ENCODE data around the gene PTPRG. TPM values are rescaled to one million over a fixed set of nuclear protein-coding genes. Genes with fewer than 3 reads are reported as not detected.

PTPRG gene
- total RNA-seq, 1 experiment from 2014 or later = 11.7 TPM

DNA sequence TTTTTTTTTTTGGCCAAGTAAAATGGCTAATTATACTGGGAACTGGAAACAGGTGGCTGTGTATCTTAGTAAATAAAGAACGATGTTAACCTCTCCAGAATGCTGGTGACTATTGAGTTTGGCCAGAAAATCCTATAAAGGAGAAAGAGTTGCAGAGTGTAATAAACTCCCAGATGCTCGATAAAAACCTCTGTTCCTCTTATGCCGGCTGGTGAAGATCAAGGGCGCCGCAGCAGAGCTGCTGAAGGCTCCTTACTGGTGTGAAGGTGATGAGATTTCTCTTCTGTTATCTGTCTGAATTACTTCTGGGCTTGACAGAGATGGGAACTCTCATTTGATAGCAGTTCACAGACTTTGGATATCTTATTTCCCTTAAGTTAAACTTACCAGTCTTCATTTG, 104.6 kb downstream of the PTPRG start:
- intact Hi-C loops (cut with micrococcal nuclease; ENCODE audit: unreplicated experiment) = no loop called here

DNA sequence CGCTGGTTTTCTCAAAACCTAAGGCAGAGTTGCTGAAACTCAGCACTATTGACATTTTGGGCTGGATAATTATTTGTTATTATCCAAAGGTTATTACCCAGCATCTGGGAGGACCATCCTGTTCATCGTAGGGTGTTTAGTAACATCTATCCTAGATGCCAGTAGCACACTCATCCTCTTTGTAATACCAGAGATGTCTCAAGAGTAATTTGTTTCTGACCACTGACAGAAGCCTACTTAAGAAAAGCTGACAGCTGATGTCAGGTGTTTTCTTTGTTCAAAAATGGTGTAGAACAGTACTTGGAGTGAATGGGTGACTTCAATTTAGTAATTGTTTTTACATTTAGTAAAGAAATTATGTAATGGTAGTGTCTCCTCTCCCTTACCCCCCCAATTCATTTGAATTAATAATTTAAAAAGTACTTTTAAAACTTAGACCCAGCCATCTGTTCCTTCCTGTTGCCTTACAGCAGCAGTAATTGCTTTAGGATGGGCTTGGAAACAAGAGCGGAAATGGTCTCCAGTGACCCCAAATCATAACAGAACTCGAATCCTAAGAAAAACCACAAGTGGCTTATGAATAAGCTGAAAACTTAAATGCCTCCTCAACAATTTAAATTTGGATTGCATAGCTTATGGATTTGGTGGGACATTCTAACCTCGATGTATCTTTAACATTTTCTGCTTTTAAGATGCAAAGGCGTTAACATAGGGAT, 105.4 kb downstream of the PTPRG start:
- no peak for DNase-seq (ENCODE audit: low spot score)
- no peaks in the 10 kb centered on the region for H3K27me3 ChIP-seq (replicated peaks; ENCODE audit: insufficient read depth, low read depth, low read length, poor library complexity)
- H3K4me1 ChIP-seq (ENCODE audit: insufficient read depth, low read length, poor library complexity, severe bottlenecking) = peaks cover 39% of the 10 kb centered on the region
- intact Hi-C loops (cut with micrococcal nuclease; ENCODE audit: unreplicated experiment) = no loop called here
- no TSS peak for BruUV-seq (replicated peaks)
- CTCF ChIA-PET = no interaction called here
- no peaks in the 10 kb centered on the region for H3K36me3 ChIP-seq (ENCODE audit: insufficient read depth, low read length, poor library complexity, severe bottlenecking)
- H3K27ac ChIP-seq (ENCODE audit: low read depth, low read length, poor library complexity, severe bottlenecking) = no peak overlapping the region
- TF ChIP-seq, protein P1, sequence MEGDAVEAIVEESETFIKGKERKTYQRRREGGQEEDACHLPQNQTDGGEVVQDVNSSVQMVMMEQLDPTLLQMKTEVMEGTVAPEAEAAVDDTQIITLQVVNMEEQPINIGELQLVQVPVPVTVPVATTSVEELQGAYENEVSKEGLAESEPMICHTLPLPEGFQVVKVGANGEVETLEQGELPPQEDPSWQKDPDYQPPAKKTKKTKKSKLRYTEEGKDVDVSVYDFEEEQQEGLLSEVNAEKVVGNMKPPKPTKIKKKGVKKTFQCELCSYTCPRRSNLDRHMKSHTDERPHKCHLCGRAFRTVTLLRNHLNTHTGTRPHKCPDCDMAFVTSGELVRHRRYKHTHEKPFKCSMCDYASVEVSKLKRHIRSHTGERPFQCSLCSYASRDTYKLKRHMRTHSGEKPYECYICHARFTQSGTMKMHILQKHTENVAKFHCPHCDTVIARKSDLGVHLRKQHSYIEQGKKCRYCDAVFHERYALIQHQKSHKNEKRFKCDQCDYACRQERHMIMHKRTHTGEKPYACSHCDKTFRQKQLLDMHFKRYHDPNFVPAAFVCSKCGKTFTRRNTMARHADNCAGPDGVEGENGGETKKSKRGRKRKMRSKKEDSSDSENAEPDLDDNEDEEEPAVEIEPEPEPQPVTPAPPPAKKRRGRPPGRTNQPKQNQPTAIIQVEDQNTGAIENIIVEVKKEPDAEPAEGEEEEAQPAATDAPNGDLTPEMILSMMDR (conservative IDR thresholded peaks at IDR 0.05; ENCODE audit: low read depth, low read length) = no peak
- no peak for TF ChIP-seq EZH2 (IDR thresholded peaks at IDR 0.05; ENCODE audit: borderline replicate concordance, low read depth, low read length, poor library complexity, severe bottlenecking)
- POLR2A ChIA-PET (ENCODE audit: low non-redundant PET) = no interaction called here
- H3K4me3 ChIP-seq (ENCODE audit: low read depth, low read length, poor library complexity, severe bottlenecking) = no peak overlapping the region
- no peaks in the 10 kb centered on the region for H3K9me3 ChIP-seq (ENCODE audit: low read depth, low read length, poor library complexity, severe bottlenecking)

More for the DNA sequence above, 104.6 kb downstream of the PTPRG start:
- DNase-seq (ENCODE audit: low spot score) = no peak
- Histone ChIP-seq H3K4me3 (ENCODE audit: low read depth, low read length, poor library complexity, severe bottlenecking) (no peak overlapping the region), H3K27ac (ENCODE audit: low read depth, low read length, poor library complexity, severe bottlenecking) (no peak overlapping the region), H3K4me1 (ENCODE audit: insufficient read depth, low read length, poor library complexity, severe bottlenecking) (peaks cover 39% of the 10 kb centered on the region), H3K27me3 (replicated peaks; ENCODE audit: insufficient read depth, low read depth, low read length, poor library complexity) (no peaks in the 10 kb centered on the region), H3K9me3 (ENCODE audit: low read depth, low read length, poor library complexity, severe bottlenecking) (no peaks in the 10 kb centered on the region), H3K36me3 (ENCODE audit: insufficient read depth, low read length, poor library complexity, severe bottlenecking) (no peaks in the 10 kb centered on the region)
- CTCF ChIA-PET = no interaction called here
- BruUV-seq (replicated peaks) = no TSS peak
- POLR2A ChIA-PET (ENCODE audit: low non-redundant PET) = no interaction called here
- no peak for TF ChIP-seq EZH2 (IDR thresholded peaks at IDR 0.05; ENCODE audit: borderline replicate concordance, low read depth, low read length, poor library complexity, severe bottlenecking)
- TF ChIP-seq, protein P1 (conservative IDR thresholded peaks at IDR 0.05; ENCODE audit: low read depth, low read length) = no peak

DNA sequence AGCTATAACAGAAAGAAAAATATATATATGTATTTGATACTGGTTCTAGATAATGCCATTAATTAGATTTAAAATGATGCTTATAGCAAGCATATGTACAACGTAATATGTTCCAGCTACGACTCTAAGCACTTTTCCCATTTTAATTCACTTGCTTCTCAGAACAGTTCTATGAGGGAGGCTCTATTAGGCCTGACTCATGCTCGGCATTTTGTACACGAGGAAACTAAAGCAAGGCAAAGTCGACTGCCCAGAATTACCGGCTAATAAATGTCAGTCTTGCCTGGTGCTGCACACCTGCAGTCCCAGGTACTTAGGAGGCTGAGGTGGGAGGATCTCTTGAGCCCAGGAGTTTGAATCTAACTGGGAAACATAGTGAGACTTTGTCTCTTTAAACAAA, 106.0 kb downstream of the PTPRG start:
- intact Hi-C loops (cut with micrococcal nuclease; ENCODE audit: unreplicated experiment) = no loop called here
- ChIA-PET POLR2A (ENCODE audit: low non-redundant PET) (no interaction called here), CTCF (no interaction called here)
- H3K36me3 ChIP-seq (ENCODE audit: insufficient read depth, low read length, poor library complexity, severe bottlenecking) = no peaks in the 10 kb centered on the region
- DNase-seq (ENCODE audit: low spot score) = no peak
- no peak overlapping the region for H3K27ac ChIP-seq (ENCODE audit: low read depth, low read length, poor library complexity, severe bottlenecking)
- peaks cover 39% of the 10 kb centered on the region for H3K4me1 ChIP-seq (ENCODE audit: insufficient read depth, low read length, poor library complexity, severe bottlenecking)
- no peaks in the 10 kb centered on the region for H3K27me3 ChIP-seq (replicated peaks; ENCODE audit: insufficient read depth, low read depth, low read length, poor library complexity)
- no peaks in the 10 kb centered on the region for H3K9me3 ChIP-seq (ENCODE audit: low read depth, low read length, poor library complexity, severe bottlenecking)
- TF ChIP-seq EZH2 (IDR thresholded peaks at IDR 0.05; ENCODE audit: borderline replicate concordance, low read depth, low read length, poor library complexity, severe bottlenecking) = no peak
- TF ChIP-seq, protein P1 (conservative IDR thresholded peaks at IDR 0.05; ENCODE audit: low read depth, low read length) = no peak
- no TSS peak for BruUV-seq (replicated peaks)
- H3K4me3 ChIP-seq (ENCODE audit: low read depth, low read length, poor library complexity, severe bottlenecking) = no peak overlapping the region
